Measurements from ENCODE around the gene GOLGA3. TPM values are rescaled to one million over a fixed set of nuclear protein-coding genes. Genes with fewer than 3 reads are reported as not detected.

The GOLGA3 gene
- total and polyA plus RNA-seq, 8 donors: 12.6 to 44.5 (median 30.2) TPM

GRCh38 chr12:132787877-132788276 lies 40.8 kb downstream of the GOLGA3 start:
- Histone ChIP-seq H3K9me3 (no peaks in the 10 kb centered on the region), H3K27ac (no peak overlapping the region), H3K27me3 (no peaks in the 10 kb centered on the region), H3K36me3 (peaks cover 0 to 61% (median 31%) of the 10 kb centered on the region in 3 donors), H3K4me3 (no peak overlapping the region), H3K4me1 (no peaks in the 10 kb centered on the region)
- FAIRE-seq (no peak), DNase-seq (no peak), ATAC-seq (no peak)
- intact Hi-C loops (cut with DNase I): no loop called here
- TF ChIP-seq, protein P1, sequence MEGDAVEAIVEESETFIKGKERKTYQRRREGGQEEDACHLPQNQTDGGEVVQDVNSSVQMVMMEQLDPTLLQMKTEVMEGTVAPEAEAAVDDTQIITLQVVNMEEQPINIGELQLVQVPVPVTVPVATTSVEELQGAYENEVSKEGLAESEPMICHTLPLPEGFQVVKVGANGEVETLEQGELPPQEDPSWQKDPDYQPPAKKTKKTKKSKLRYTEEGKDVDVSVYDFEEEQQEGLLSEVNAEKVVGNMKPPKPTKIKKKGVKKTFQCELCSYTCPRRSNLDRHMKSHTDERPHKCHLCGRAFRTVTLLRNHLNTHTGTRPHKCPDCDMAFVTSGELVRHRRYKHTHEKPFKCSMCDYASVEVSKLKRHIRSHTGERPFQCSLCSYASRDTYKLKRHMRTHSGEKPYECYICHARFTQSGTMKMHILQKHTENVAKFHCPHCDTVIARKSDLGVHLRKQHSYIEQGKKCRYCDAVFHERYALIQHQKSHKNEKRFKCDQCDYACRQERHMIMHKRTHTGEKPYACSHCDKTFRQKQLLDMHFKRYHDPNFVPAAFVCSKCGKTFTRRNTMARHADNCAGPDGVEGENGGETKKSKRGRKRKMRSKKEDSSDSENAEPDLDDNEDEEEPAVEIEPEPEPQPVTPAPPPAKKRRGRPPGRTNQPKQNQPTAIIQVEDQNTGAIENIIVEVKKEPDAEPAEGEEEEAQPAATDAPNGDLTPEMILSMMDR (IDR thresholded peaks at IDR 0.05): no peak
- WGBS, 2 donors: 92 to 94% methylated on average over 15 of the region's 15 CpGs

DNA sequence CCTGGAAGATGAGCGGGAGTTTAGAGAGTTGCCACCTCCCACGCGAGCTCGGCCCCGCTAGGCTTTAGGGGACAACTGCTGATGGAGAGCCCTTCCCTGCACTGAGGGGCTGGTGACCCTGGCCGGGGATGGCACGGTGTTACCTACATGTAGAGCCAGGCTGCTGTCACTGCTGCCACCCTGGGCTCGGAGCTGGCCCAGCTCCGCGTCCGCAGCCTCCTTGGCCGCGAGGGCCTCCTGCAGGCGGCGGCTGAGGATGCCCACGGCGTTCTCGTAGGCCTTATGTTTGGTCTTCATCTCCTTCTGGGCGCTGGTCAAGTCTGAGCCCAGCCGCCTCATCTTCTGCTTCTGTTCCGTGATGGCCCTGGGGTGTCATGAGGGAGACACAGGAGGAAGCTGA lies 42.5 kb downstream of the GOLGA3 start:
- WGBS, 2 donors: 96% methylated on average over 21 of the region's 21 CpGs
- Histone ChIP-seq H3K9me3 (no peaks in the 10 kb centered on the region), H3K27ac (no peak overlapping the region), H3K4me3 (no peak overlapping the region), H3K36me3 (peaks cover 4 to 75% (median 31%) of the 10 kb centered on the region in 3 donors), H3K4me1 (no peaks in the 10 kb centered on the region), H3K27me3 (no peaks in the 10 kb centered on the region)
- FAIRE-seq: no peak
- TF ChIP-seq, protein P1 (IDR thresholded peaks at IDR 0.05): no peak
- ATAC-seq: no peak
- intact Hi-C loops (cut with DNase I): no loop called here
- no peak for DNase-seq

DNA sequence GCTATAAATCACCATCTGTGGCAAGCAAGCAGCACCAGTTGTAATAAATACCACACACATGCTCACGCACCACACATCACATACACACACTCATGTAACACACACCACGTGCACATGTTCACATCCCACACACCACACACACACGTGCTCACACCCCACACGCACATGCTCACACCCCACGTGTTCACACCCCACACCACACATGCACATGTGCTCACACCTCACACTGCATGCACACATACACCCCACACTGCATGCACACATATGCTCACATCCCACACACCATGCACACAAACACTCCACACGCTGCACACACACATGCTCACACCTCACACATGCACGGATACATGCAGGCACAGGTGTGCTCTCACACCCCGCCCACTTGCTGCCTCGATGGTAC lies 44.1 kb downstream of the GOLGA3 start:
- peaks cover 4 to 77% (median 34%) of the 10 kb centered on the region in 3 donors for H3K36me3 ChIP-seq
- H3K27ac ChIP-seq: no peak overlapping the region
- H3K27me3 ChIP-seq: no peaks in the 10 kb centered on the region
- DNase-seq (no peak), FAIRE-seq (no peak), ATAC-seq (no peak)
- no peaks in the 10 kb centered on the region for H3K9me3 ChIP-seq
- no peak overlapping the region for H3K4me3 ChIP-seq
- 84 to 86% methylated on average over 9 of the region's 9 CpGs for WGBS, 2 donors
- intact Hi-C loops (cut with DNase I): no loop called here
- TF ChIP-seq, protein P1 (IDR thresholded peaks at IDR 0.05): no peak
- H3K4me1 ChIP-seq: no peaks in the 10 kb centered on the region

DNA sequence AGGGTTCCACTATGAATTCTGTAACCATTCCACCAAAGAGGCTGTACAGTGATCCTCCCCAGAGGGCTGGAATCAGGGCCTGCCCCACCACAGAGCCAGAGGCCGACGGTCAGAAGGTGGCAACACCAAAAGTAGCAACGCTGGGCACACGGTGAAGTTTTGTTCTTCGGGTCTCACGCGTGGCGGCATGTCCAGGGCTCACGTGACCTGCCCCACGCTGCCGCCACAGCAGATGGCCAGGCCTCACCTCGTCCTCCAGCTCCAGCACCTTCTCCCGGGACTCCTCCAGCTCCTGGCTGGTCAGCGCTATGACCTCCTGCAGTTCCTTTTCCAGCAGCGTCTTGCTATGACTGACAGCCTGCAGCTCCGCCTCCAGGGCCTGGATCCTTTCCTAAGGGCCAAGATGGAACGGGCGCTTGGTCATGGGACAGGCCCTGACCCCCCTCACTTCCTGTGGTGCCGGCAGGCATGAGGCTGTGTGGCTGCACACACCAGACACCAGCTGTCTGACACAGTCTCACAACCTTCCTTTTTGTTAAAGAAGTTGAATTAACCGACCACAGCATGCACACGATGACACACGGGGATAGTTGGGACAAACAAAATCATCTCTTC lies 44.6 kb downstream of the GOLGA3 start:
- Histone ChIP-seq H3K27me3 (no peaks in the 10 kb centered on the region), H3K9me3 (no peaks in the 10 kb centered on the region), H3K27ac (no peak overlapping the region), H3K4me1 (no peaks in the 10 kb centered on the region), H3K36me3 (peaks cover 4 to 72% (median 33%) of the 10 kb centered on the region in 3 donors), H3K4me3 (no peak overlapping the region)
- DNase-seq (no peak), FAIRE-seq (no peak), ATAC-seq (peak in 3 of 4 donors; percentile 8 to 63 (median 52))
- TF ChIP-seq, protein P1 (IDR thresholded peaks at IDR 0.05): no peak
- 88% methylated on average over 22 of the region's 22 CpGs for WGBS, 2 donors
- intact Hi-C loops (cut with DNase I): no loop called here

GRCh38 chr12:132781938-132782337 lies 46.7 kb downstream of the GOLGA3 start:
- TF ChIP-seq, protein P1 (IDR thresholded peaks at IDR 0.05): no peak
- FAIRE-seq (no peak), ATAC-seq (no peak), DNase-seq (no peak)
- intact Hi-C loops (cut with DNase I): no loop called here
- no peaks in the 10 kb centered on the region for H3K27me3 ChIP-seq
- no peak overlapping the region for H3K27ac ChIP-seq
- H3K36me3 ChIP-seq: peaks cover 4 to 73% (median 36%) of the 10 kb centered on the region in 3 donors
- H3K9me3 ChIP-seq: no peaks in the 10 kb centered on the region
- no peak overlapping the region for H3K4me3 ChIP-seq
- H3K4me1 ChIP-seq: no peaks in the 10 kb centered on the region
- WGBS, 2 donors: 92 to 95% methylated on average over 12 of the region's 12 CpGs

Data from pancreas (tissue), 10 donors.